Colonic mucosa (tissue), 4 donors: Measurements from ENCODE around the gene VHLL. TPM values are rescaled to one million over a fixed set of nuclear protein-coding genes. Genes with fewer than 3 reads are reported as not detected.

Source experiments
- DNase-seq: peaks from one replicate; pipeline ENCODE4 v3.0.0-alpha.2; 2020
- H3K27ac ChIP-seq: fragments of 200-600 bp; one replicate; pipeline ENCODE4 v1.8.0; 2021
- H3K27me3 ChIP-seq: fragments of 200-600 bp; one replicate; pipeline ENCODE4 v1.8.0; 2021
- H3K36me3 ChIP-seq: fragments of 200-600 bp; one replicate; pipeline ENCODE4 v1.8.0; 2021
- H3K4me1 ChIP-seq: fragments of 200-600 bp; one replicate; pipeline ENCODE4 v1.8.0; 2021; ENCODE audit warnings: mild to moderate bottlenecking
- H3K4me3 ChIP-seq: fragments of 200-600 bp; one replicate; pipeline ENCODE4 v1.8.0; 2021
- H3K9ac ChIP-seq, 2 donors: one replicate each; pipeline ENCODE4 v1.7.0; 2013; ENCODE audit warnings: control low read depth in 2 of 2, low read depth in 2 of 2, low read length in 2 of 2
- H3K9me3 ChIP-seq: fragments of 200-600 bp; one replicate; pipeline ENCODE4 v1.8.0; 2021
- CTCF ChIP-seq: fragments of 200-600 bp; IDR thresholded peaks from one replicate; pipeline ENCODE4 v1.8.0; 2022; ENCODE audit warnings: antibody characterized with exemption, mild to moderate bottlenecking
- intact Hi-C: fragments of 100-400 bp; cut with DNase I; formaldehyde crosslinking; loops from one replicate; pipeline ENCODE4 v1.14.1; 2022
- total RNA-seq, 2 donors: library from RNA; stranded (reverse); fragmentation: NEBNext Ultra II Directional in 1 of 2; extraction: Animal tissue kit (Norgen Biotek cat#: 25700) in 1 of 2; gene quantifications; one replicate each; pipeline ENCODE4 v1.2.1, GENCODE V29; 2021
- donor health status: healthy.
- donor health status: DM: no; HTN: no; CAD: no.
- donor health status: DM: no; HTN: no; CAD: no.

VHLL gene
- total RNA-seq, 2 donors from 2014 or later, result not detected

GRCh38 chr1:156262461-156263287, 36.4 kb downstream of the VHLL start:
- Histone ChIP-seq H3K9ac (no peak overlapping the region), H3K36me3 (peaks cover 57% of the 10 kb centered on the region)
- no peak for DNase-seq

GRCh38 chr1:156260896-156261295, 38.2 kb downstream of the VHLL start:
- TF ChIP-seq CTCF, result no peak
- Histone ChIP-seq H3K27ac (no peak overlapping the region), H3K4me1 (no peaks in the 10 kb centered on the region), H3K36me3 (peaks cover 39% of the 10 kb centered on the region), H3K27me3 (no peaks in the 10 kb centered on the region), H3K9me3 (no peaks in the 10 kb centered on the region), H3K4me3 (no peak overlapping the region), H3K9ac (no peak overlapping the region)
- DNase-seq, result no peak
- intact Hi-C loops, result no loop called here

More at GRCh38 chr1:156262461-156263287, 36.4 kb downstream of the VHLL start:
- no peak overlapping the region for H3K27ac ChIP-seq
- intact Hi-C loops, result no loop called here
- no peaks in the 10 kb centered on the region for H3K4me1 ChIP-seq
- H3K4me3 ChIP-seq, result no peak overlapping the region
- H3K9me3 ChIP-seq, result no peaks in the 10 kb centered on the region
- no peak for TF ChIP-seq CTCF
- H3K27me3 ChIP-seq, result no peaks in the 10 kb centered on the region

- Histone ChIP-seq H3K36me3 (peaks cover 30% of the 10 kb centered on the region), H3K9me3 (no peaks in the 10 kb centered on the region), H3K27ac (no peak overlapping the region), H3K4me3 (no peak overlapping the region), H3K9ac (no peak overlapping the region), H3K27me3 (no peaks in the 10 kb centered on the region), H3K4me1 (no peaks in the 10 kb centered on the region)
- TF ChIP-seq CTCF, result no peak
- intact Hi-C loops, result no loop called here
- no peak for DNase-seq
Measured at GRCh38 chr1:156259805-156260204, 39.3 kb downstream of the VHLL start.

GRCh38 chr1:156258859-156259258, 40.2 kb downstream of the VHLL start:
- H3K27ac ChIP-seq, result no peak overlapping the region
- H3K27me3 ChIP-seq, result no peaks in the 10 kb centered on the region
- no peak overlapping the region for H3K9ac ChIP-seq
- no peaks in the 10 kb centered on the region for H3K9me3 ChIP-seq
- DNase-seq, result no peak
- H3K4me1 ChIP-seq, result no peaks in the 10 kb centered on the region
- no peak for TF ChIP-seq CTCF
- no peak overlapping the region for H3K4me3 ChIP-seq
- peaks cover 33% of the 10 kb centered on the region for H3K36me3 ChIP-seq
- intact Hi-C loops, result no loop called here

GRCh38 chr1:156257711-156258110, 41.4 kb downstream of the VHLL start:
- H3K9ac ChIP-seq, result no peak overlapping the region
- intact Hi-C loops, result no loop called here
- DNase-seq, result no peak
- no peaks in the 10 kb centered on the region for H3K9me3 ChIP-seq
- no peaks in the 10 kb centered on the region for H3K4me1 ChIP-seq
- no peaks in the 10 kb centered on the region for H3K27me3 ChIP-seq
- H3K4me3 ChIP-seq, result no peak overlapping the region
- TF ChIP-seq CTCF, result no peak
- peaks cover 44% of the 10 kb centered on the region for H3K36me3 ChIP-seq
- H3K27ac ChIP-seq, result no peak overlapping the region
